HL-60 (cell line): ENCODE results near the gene YBX3.

Experiments used
- DNase-seq, 2 experiments: peaks; one replicate each; pipeline ENCODE4 v3.0.0-alpha.2; 2010 to 2020; ENCODE audit warnings: low read depth in 1 of 2, low spot score in 1 of 2
- H3K27ac ChIP-seq: fragments of 250-450 bp; sonication (Bioruptor Pico); replicated peaks from 2 replicates; pipeline ENCODE4 v1.5.1; 2020; ENCODE audit warnings: mild to moderate bottlenecking, moderate library complexity
- H3K27me3 ChIP-seq: fragments of 250-450 bp; sonication (Bioruptor Pico); 2 replicates; pipeline ENCODE4 v1.5.1; 2021; ENCODE audit warnings: mild to moderate bottlenecking, moderate library complexity; ENCODE audit not compliant: insufficient read depth, poor library complexity, severe bottlenecking
- H3K4me3 ChIP-seq: replicated peaks from 2 replicates; pipeline ENCODE4 v1.5.1; 2011; ENCODE audit warnings: mild to moderate bottlenecking, control low read depth, low read length; ENCODE audit not compliant: insufficient read depth
- CTCF ChIP-seq: IDR thresholded peaks from one replicate; pipeline ENCODE4 v1.5.1; 2011; ENCODE audit warnings: low read length, control low read depth, inconsistent platforms; ENCODE audit not compliant: insufficient read depth
- GABPA ChIP-seq: IDR thresholded peaks from 2 replicates; pipeline ENCODE4 v1.6.1; 2012; ENCODE audit warnings: low read depth
- POLR2AphosphoS5 ChIP-seq: IDR thresholded peaks from 2 replicates; pipeline ENCODE4 v1.6.1; 2012; ENCODE audit warnings: low read depth
- REST ChIP-seq: IDR thresholded peaks from 2 replicates; pipeline ENCODE4 v1.6.1; 2012; ENCODE audit warnings: low read depth; ENCODE audit not compliant: insufficient replicate concordance
- SPI1 ChIP-seq: IDR thresholded peaks from 2 replicates; pipeline ENCODE4 v1.6.1; 2012; ENCODE audit warnings: low read depth, mild to moderate bottlenecking, borderline replicate concordance

YBX3 gene

DNA sequence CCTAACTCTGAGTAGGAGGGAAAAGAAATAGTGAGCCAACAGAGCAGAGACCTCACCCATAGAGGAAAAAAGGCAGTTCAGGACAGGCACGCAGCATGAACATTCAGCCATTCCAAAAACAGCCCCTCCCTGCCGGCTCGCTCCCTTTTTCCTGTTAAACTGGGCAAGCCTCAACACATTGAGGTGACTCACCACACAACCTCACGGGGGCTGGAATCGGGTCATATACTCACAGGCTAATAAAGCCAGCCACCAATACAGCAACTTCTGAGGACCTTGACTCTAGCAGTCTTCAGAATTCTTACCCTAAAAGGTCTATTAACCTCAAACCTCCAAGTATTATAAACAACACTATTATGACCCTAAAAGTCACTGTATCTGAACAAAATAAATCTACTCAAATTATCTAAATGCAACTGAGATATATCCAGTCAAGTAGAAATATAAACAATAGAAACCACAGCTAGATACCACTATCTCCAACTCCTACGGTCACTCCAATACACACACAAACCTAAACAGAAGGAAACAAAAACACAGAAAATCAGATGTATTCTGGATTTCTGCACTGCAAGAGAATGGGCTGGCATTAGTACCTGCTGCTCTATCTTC, 6.3 kb downstream of the YBX3 start:
- Histone ChIP-seq H3K27me3 (no peaks in the 10 kb centered on the region), H3K27ac (no peak overlapping the region), H3K4me3 (no peak overlapping the region)
- DNase-seq = no peak
- TF ChIP-seq POLR2AphosphoS5 = no peak
- TF ChIP-seq REST = no peak
- no peak for TF ChIP-seq CTCF
- no peak for TF ChIP-seq SPI1
- TF ChIP-seq GABPA = no peak

- Histone ChIP-seq H3K27me3 (no peaks in the 10 kb centered on the region), H3K27ac (no peak overlapping the region), H3K4me3 (no peak overlapping the region)
- DNase-seq = no peak
- TF ChIP-seq GABPA (no peak), REST (no peak), CTCF (no peak), POLR2AphosphoS5 (no peak), SPI1 (no peak)
These were observed 6.8 kb downstream of the YBX3 start for GRCh38 chr12:10716277-10716676.

DNA sequence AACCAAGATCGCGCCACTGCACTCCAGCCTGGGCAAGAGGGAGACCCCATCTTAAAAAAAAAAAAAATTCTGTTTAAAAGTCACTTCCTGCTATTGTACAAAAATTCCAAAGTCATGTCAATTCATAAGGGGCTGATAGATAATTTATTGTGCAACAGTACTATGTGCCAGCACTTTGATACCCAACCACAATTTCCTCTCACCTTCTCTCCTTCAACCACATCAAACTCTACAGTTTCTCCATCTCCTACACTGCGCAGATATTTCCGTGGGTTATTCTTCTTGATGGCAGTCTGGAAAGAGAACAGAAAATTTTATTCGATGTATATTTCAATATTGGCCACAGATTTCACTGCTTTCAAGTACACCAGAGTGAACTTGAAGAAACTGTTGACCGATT, 7.6 kb downstream of the YBX3 start:
- TF ChIP-seq SPI1 (no peak), GABPA (no peak), REST (no peak), POLR2AphosphoS5 (no peak), CTCF (no peak)
- no peak overlapping the region for H3K27ac ChIP-seq

More for the DNA sequence above, 7.6 kb downstream of the YBX3 start:
- DNase-seq = no peak
- no peak overlapping the region for H3K4me3 ChIP-seq
- no peaks in the 10 kb centered on the region for H3K27me3 ChIP-seq
